Measurements from ENCODE around the gene KIF13A. TPM values are rescaled to one million over a fixed set of nuclear protein-coding genes. Genes with fewer than 3 reads are reported as not detected.
"Not testable (repeated sequence)": the region's sequence is repeated elsewhere in the genome, so short reads cannot be mapped to it uniquely, and the experiment has no call there.

The KIF13A gene
- total RNA-seq, 2 donors from 2014 or later = 40.5 to 47.0 TPM

GRCh38 chr6:17866876-17867444 is 120.5 kb downstream of the KIF13A start:
- intact Hi-C loops (cut with DNase I, micrococcal nuclease) = loop anchor here in 1 of 2 donors (10.0 kb wide), 1 partner anchor 118 kb away; the partner anchor contains the start of gene KIF13A
- ATAC-seq = no peak

DNA sequence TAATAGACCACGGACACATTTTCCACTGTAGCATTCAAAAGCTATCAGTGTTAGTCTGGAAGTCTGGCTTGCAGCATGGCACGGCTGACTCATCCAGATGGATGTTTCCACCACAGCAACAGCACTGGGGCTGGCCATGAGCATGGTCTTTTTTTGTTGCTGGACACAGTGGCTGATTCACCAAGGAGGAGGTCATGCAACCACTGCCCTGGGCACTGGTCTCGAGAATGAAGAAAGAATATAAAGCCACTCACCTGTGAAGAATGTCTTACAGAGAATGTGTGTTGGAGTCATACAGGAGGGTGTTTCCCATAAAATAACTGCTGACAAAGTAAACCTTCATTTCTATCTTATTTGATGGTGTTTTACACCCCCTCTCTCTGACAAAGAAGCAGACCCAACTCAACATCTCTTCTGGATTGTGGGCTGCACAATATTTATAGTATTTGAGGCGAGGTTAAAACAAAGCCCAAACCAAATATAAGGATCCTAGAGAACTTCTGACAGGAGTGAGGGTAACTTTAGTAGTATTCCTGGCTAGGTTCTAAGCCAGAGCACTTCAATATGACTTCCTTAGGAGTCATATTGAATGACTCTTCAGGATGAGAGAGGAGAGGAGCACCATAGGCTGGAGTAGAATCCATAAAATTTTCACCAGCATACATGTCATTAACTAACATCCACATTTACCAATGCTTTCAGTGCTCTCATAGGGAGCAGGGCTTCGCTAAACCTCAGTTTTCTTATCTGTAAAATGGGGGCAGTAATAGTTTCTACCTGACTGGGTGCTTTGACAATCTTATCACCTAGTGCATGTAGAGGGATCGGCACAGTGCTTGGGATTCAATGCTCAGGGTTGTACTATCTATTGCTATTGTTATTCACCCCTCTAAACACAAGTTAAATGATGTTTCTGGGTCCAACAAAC is 121.4 kb downstream of the KIF13A start:
- ATAC-seq (peak; percentile 1), DNase-seq (peak; percentile 14 to 49)
- intact Hi-C loops (cut with DNase I, micrococcal nuclease) = loop anchor here in 1 of 2 donors (10.0 kb wide), 1 partner anchor 119 kb away; the partner anchor contains the start of gene KIF13A

More at GRCh38 chr6:17866876-17867444, 120.5 kb downstream of the KIF13A start:
- no peak for DNase-seq

- DNase-seq = peak; percentile 58 to 68
- intact Hi-C loops (cut with DNase I, micrococcal nuclease) = loop anchor here in 1 of 2 donors (10.0 kb wide), 1 partner anchor 120 kb away; the partner anchor contains the start of gene KIF13A
- ATAC-seq = peak; percentile 63
Measured at GRCh38 chr6:17865243-17865642, 122.2 kb downstream of the KIF13A start.

- peak; percentile 75 for ATAC-seq
- intact Hi-C loops (cut with DNase I, micrococcal nuclease) = loop anchor here in 1 of 2 donors (10.0 kb wide), 1 partner anchor 121 kb away; the partner anchor contains the start of gene KIF13A
- DNase-seq = peak; percentile 51 to 59
Measured at GRCh38 chr6:17863901-17864754, 123.3 kb downstream of the KIF13A start.

DNA sequence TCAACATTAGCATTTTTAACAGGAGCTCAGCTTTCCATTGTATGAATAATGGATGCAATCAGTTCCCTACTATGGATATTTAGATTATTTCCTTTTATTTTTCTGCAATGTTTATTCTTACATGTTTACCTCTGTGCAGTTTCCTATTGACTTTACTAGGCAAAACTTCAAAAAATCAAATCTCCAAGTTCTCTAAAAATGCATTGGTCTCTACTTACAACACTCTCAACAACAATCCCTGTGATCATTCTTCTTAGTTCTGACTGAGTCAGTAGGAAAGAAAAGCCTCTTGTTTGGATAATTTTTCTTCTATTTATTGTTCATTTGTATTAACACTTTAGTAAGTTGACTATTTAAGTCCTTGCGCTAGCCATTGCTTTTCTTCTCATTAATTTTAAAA is 126.1 kb downstream of the KIF13A start:
- DNase-seq (no peak), ATAC-seq (no peak)
- intact Hi-C loops (cut with DNase I, micrococcal nuclease) = loop anchor here in 1 of 2 donors (10.0 kb wide), 1 partner anchor 123 kb away; the partner anchor contains the start of gene KIF13A

DNA sequence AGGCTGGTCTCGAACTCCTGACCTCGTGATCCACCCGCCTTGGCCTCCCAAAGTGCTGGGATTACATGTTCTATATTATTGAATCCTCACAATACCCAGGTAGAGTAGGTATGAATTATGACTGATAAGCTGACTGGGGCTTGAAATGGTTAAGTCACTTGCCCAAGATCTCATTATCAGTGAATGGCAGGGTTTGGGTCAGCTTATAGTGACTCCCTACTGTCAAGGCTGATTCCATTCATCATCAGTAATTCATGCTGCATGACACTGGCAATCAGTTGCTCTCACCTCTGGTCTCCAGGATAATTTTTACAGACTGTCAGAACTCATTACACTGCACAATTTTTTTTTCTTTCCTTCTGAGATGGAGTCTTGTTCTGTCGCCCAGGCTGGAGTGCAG is 127.6 kb downstream of the KIF13A start:
- ATAC-seq (no peak), DNase-seq (no peak)
- intact Hi-C loops (cut with DNase I, micrococcal nuclease) = loop anchor here in 1 of 2 donors (10.0 kb wide), 1 partner anchor 125 kb away; the partner anchor contains the start of gene KIF13A

- intact Hi-C loops (cut with DNase I, micrococcal nuclease) = no loop called here
- DNase-seq (no peak), ATAC-seq (no peak)
Measured at GRCh38 chr6:17858584-17858983, 128.9 kb downstream of the KIF13A start.

GRCh38 chr6:17857188-17857587 is 130.2 kb downstream of the KIF13A start:
- ATAC-seq; intact Hi-C loops (cut with DNase I, micrococcal nuclease); DNase-seq: not testable (repeated sequence)

DNA sequence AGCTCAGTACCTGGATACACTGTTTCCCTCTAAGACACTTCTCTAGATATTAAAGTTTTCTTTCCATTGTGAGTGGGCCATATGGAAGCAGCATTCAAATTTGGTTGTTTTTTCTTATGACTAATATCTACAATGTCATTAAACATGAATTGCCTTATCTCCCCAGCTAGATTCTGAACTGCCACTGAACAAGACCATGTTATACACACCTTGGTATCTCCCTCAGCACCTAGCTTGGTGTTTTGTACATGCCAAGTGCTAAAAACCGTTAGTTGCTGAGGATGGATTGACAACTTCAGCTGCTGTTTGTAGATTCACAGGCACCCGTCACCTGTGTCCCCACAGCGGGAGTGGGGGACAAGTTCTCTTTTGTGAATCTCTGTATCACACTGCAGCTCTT is 131.1 kb downstream of the KIF13A start:
- intact Hi-C loops (cut with DNase I, micrococcal nuclease) = no loop called here
- ATAC-seq (no peak), DNase-seq (no peak)

GRCh38 chr6:17855381-17855780 is 132.1 kb downstream of the KIF13A start:
- intact Hi-C loops (cut with DNase I, micrococcal nuclease) = no loop called here
- no peak for ATAC-seq
- DNase-seq = no peak

DNA sequence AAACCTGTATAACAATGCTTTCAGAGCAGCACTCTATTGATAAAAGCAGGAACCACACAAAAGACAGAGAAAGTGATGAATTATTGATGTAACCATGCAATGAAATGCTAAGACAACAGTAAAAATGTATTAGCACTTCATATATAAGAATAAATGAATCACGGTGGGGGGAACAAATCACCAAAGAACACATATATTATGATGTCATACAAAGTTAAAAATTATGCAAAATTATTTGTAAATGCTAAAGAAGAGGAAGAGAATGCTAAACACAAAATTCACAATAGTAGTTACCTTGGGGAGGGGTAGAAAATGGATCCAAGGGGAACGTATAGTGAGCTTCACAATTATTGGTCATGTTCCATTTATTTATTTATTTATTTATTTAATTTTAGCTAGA is 133.9 kb downstream of the KIF13A start:
- ATAC-seq (no peak), DNase-seq (no peak)
- intact Hi-C loops (cut with DNase I, micrococcal nuclease) = no loop called here

DNA sequence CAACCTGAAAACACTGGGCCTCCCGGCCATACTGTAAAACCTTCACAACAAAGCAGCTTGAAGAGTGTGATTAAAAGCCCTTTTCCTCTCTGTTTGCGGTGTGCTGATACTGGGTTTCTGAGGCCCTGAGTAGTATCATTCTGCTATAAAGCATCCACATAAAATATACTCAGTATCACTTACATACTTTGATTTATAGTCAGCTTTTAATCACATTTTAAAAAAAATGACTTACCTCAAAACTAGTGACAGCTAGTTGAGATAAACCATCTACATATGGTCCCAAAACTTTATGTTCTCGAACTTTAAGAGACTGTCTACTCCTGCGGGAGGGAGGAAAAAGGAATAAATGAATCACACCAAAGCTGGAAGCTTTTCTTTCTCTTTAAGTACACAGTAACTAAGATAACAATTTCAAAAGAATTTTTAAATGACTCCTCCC is 135.7 kb downstream of the KIF13A start:
- intact Hi-C loops (cut with DNase I, micrococcal nuclease) = no loop called here
- ATAC-seq = no peak
- no peak for DNase-seq

DNA sequence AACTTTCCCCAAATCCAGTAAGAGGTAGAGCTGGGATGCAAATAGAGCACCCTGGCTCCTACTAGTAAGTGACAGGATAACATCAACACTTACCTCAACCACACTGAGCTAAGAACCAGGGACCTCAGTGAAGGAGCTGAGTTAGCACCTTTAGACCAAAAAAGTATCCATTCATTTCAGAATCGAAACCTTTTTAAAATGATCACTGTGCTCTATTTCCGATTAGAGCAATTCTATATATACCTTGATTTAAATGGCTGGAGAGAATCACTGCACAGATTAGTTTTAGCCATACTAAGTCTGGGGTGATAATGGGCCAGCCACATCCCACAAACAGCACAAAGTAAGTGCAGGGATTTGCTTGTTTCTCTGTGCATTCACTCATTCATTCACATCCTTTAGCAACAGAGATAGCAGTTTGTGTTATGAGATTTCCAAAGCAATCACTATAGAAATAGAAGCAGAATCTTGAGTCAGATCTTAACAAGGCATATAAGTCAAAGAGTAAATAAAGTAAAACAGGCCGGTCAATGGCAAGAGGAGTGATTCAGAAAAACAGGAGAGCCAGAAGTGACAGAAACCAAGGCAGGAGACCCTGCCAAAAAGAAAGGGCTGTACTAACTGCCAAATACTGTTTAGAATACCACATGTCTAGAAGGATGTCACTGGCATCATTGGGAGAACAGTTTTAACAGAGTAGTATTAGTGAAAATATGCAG is 136.3 kb downstream of the KIF13A start:
- DNase-seq = no peak
- ATAC-seq = no peak
- intact Hi-C loops (cut with DNase I, micrococcal nuclease) = no loop called here

DNA sequence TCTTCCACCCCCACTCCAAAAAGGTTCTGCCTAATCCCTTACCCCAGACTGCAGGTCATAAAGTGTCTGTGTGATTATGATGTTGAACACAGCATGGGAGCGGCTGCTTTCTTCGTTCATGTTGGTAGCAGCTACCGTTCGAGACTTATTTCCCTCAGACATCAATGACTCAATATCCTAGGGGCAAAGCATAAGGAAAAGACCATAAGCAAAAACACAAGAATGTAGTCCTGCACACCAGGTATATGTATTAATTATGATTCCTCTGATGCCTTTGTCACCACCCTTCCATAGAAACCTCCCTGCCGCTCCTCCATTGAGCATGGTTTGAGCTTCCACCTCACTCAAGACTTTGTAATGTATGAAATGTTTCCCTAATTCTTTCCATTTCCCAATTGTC is 137.2 kb downstream of the KIF13A start:
- DNase-seq (no peak), ATAC-seq (no peak)
- intact Hi-C loops (cut with DNase I, micrococcal nuclease) = no loop called here

DNA sequence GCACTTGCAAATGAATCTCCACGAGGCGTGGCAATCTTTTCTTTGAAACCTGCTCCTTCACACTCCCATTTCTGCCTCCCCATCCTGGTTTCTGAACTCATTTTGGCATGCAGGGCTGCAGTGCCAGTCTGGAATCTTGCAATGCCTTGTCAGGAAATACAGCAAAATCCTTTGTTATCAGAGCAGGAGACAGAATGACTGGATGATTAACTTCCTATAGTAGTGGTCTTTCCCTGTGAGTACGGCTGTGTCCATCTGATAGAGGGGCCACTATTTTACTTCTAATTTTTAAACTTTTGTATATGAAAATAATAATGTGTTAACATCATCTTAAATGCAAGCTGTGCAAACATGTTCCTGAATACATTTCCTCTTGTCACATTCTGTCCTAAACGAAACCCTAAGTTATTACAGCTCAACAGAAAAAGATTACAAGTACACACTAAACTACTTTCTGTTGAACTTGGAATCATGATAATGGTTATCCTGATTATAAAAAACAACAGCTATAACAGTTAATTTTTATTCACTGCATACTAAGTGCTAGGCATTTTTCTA is 140.2 kb downstream of the KIF13A start:
- no peak for DNase-seq
- ATAC-seq = no peak
- intact Hi-C loops (cut with DNase I, micrococcal nuclease) = no loop called here

DNA sequence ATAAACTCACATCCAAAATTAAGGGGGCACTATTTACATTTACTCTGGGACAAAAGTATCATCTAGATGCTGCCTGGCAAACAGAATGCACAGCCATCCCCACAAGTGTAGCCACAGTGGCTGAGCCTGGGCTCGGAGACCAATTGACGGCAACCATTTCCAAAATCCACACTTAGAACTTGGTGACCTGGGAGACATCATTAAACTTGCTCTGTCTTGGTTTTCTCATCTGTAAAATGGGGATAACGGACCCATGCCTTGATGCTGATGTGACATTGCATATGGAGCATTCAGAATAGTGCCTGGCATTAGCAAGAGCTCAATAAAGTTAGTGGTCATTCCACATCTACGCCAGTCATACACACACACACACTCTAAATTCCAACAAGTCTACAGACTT is 140.7 kb downstream of the KIF13A start:
- DNase-seq = no peak
- no peak for ATAC-seq
- intact Hi-C loops (cut with DNase I, micrococcal nuclease) = no loop called here

DNA sequence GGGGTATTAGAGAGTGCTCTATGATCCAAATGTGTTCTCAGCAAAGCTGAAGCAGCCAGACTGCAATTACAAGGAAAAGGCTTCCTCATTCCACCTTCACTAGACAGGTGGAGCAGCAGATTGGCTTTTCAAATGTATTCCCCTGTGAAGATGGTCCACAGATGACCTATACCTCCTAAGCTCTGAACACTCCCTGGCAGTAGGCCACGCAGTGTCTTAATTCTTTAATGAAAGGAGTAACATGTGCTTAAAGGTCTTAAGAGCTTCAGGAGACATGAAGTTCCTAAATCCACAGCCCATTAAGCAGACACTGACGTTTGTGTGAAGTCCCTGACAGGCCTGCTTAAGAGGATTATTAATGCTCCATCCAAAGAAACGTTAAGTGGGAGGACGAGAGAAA is 141.8 kb downstream of the KIF13A start:
- intact Hi-C loops (cut with DNase I, micrococcal nuclease) = no loop called here
- ATAC-seq (peak; percentile 29), DNase-seq (no peak)

GRCh38 chr6:17844967-17845366 is 142.5 kb downstream of the KIF13A start:
- intact Hi-C loops (cut with DNase I, micrococcal nuclease); DNase-seq; ATAC-seq: not testable (repeated sequence)

Data from left colon (tissue), 2 donors.